OCI-LY7 (cell line): ENCODE results near the gene PTH1R.

Source experiments
- CTCF ChIP-seq: fragments of 200-600 bp; sonication (generic); conservative IDR thresholded peaks from 2 replicates; pipeline ENCODE4 v1.5.1; 2014; ENCODE audit warnings: mild to moderate bottlenecking, antibody characterized with exemption, low read length, moderate library complexity, mixed read lengths
- EZH2phosphoT487 ChIP-seq: fragments of 200-600 bp; sonication (generic); IDR thresholded peaks from 2 replicates; pipeline ENCODE4 v1.6.1; 2018; ENCODE audit warnings: low read depth, borderline replicate concordance, mild to moderate bottlenecking, mixed run types, antibody characterized with exemption, low read length, moderate library complexity, mixed read lengths

DNA sequence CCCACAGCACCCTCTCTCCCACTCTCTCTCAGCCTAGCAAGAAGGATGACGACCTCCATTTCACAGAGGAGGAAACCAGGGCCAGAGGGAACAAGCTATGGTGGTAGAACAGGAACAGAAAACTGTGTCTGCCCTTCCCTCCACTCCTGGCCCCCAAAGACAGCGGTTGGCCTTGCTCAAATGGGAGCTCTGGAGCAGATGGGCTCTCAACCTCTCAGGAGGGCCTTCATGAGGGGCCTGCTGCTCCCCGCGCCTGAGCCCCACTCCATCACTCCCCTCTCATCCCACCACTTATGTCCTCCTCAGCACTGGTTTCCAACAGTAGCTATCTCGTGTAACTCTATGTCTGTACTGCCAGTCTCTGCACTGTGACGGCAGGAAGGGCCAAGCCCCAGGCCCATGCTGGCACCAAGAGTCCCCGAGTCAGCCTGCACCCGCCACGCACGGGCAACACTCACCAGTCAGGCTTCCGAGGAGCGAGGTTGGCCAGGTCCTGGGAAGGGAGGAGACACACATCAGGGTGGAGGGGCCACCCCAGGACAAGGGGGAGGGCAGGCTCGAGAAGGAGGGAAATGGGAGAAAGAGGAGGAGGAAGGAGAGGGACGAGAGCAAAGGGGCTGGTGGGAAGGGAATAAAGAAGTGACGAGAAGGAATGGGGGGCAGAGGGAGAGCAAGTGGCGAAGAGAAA, 45.5 kb downstream of the PTH1R start:
- TF ChIP-seq CTCF = no peak
- TF ChIP-seq EZH2phosphoT487 = no peak
